ENCODE results near the gene TEKT3.

Gene TEKT3

GRCh38 chr17:15289285-15290183 lies 51.9 kb downstream of the TEKT3 start:
- DNase-seq = no peak

- DNase-seq = no peak
Measured at GRCh38 chr17:15288859-15289258, 52.5 kb downstream of the TEKT3 start.

- DNase-seq = no peak
Measured at GRCh38 chr17:15287538-15288267, 53.7 kb downstream of the TEKT3 start.

GRCh38 chr17:15285466-15285865 lies 55.9 kb downstream of the TEKT3 start:
- no peak for DNase-seq

GRCh38 chr17:15284537-15284936 lies 56.9 kb downstream of the TEKT3 start:
- no peak for DNase-seq

- no peak for DNase-seq
Measured at GRCh38 chr17:15284107-15284506, 57.3 kb downstream of the TEKT3 start.

- DNase-seq = no peak
Measured at GRCh38 chr17:15281909-15282308, 59.5 kb downstream of the TEKT3 start.

GRCh38 chr17:15278924-15279477 lies 62.4 kb downstream of the TEKT3 start:
- no peak for DNase-seq

- no peak for DNase-seq
Measured at GRCh38 chr17:15278380-15278779, 63.0 kb downstream of the TEKT3 start.

- no peak for DNase-seq
Measured at GRCh38 chr17:15274017-15274416, 67.4 kb downstream of the TEKT3 start.

GRCh38 chr17:15273141-15273793 lies 68.1 kb downstream of the TEKT3 start:
- no peak for DNase-seq

GRCh38 chr17:15271741-15272140 lies 69.7 kb downstream of the TEKT3 start:
- DNase-seq = no peak

- no peak for DNase-seq
Measured at GRCh38 chr17:15270628-15271381, 70.6 kb downstream of the TEKT3 start.

GRCh38 chr17:15269780-15270089 lies 71.7 kb downstream of the TEKT3 start:
- DNase-seq = no peak

GRCh38 chr17:15269087-15269779 lies 72.2 kb downstream of the TEKT3 start:
- DNase-seq = no peak

- no peak for DNase-seq
Measured at GRCh38 chr17:15268461-15268860, 72.9 kb downstream of the TEKT3 start.

- DNase-seq = no peak
Measured at GRCh38 chr17:15267996-15268395, 73.4 kb downstream of the TEKT3 start.

- no peak for DNase-seq
Measured at GRCh38 chr17:15266325-15267125, 74.9 kb downstream of the TEKT3 start.

- DNase-seq = no peak
Measured at GRCh38 chr17:15265131-15265530, 76.3 kb downstream of the TEKT3 start, which contains the start of gene PMP22. TSS of gene PMP22 (minus strand) at chr17:15265326. CDS start at chr17:15260727, 4,599 bp downstream.

GRCh38 chr17:15264542-15264941 lies 76.9 kb downstream of the TEKT3 start:
- DNase-seq = no peak

GRCh38 chr17:15263680-15264079 lies 77.7 kb downstream of the TEKT3 start:
- DNase-seq = no peak

Data from NCI-H2029 treated with DMSO at 0.1 percent for 48 hours (cell line).